GM12891 (cell line): ENCODE data around the gene HNF4A.

Source experiments
- POLR2A ChIP-seq: IDR thresholded peaks from 2 replicates; pipeline ENCODE4 v1.6.1; 2011; ENCODE audit warnings: low read depth, low read length, control low read depth
- POLR2AphosphoS5 ChIP-seq: IDR thresholded peaks from 2 replicates; pipeline ENCODE4 v1.6.1; 2011; ENCODE audit warnings: low read depth, low read length, control low read depth
- POU2F2 ChIP-seq: IDR thresholded peaks from 2 replicates; pipeline ENCODE4 v1.6.1; 2011; ENCODE audit warnings: low read depth, mild to moderate bottlenecking, control low read depth, low read length, moderate library complexity
- TAF1 ChIP-seq: IDR thresholded peaks from 2 replicates; pipeline ENCODE4 v1.6.1; 2011; ENCODE audit warnings: low read depth, low read length, control low read depth

DNA sequence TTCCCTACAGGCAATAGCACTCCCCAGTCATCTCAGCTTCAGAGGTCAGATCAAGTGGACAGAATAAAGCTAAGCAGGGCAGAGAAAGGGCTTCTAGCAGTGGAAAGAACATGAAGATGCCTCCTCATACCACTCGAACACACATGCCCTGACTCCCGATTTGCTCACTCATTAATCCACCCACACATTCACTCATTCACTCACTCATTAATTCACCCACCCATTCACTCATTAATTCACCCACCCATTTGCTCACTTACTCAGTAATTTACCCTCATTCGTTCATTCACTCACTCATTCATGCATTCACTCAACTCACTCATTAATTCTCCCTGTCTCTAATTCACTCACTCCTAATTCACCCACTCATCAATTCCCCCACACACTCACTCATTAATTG is 43.9 kb downstream of the HNF4A start:
- TF ChIP-seq TAF1 = no peak
- TF ChIP-seq POLR2A = no peak
- TF ChIP-seq POLR2AphosphoS5 = no peak
- no peak for TF ChIP-seq POU2F2
